GM18868 (cell line): Measurements from ENCODE around the gene HIBADH.

Source experiments
- ATAC-seq: cut with Tn5 transposase; IDR thresholded peaks from one replicate; pipeline ENCODE4 v1.9.1; 2021; ENCODE audit warnings: mild to moderate bottlenecking, moderate library complexity; ENCODE audit not compliant: unreplicated experiment

The HIBADH gene

GRCh38 chr7:27662490-27663205, at the start of gene HIBADH:
Gene HIBADH (minus strand): TSS chr7:27662883. CDS start chr7:27662788, 95 bp downstream.
- ATAC-seq: peak; percentile 99

GRCh38 chr7:27712217-27712616, 49.5 kb upstream of the HIBADH start:
- no peak for ATAC-seq

DNA sequence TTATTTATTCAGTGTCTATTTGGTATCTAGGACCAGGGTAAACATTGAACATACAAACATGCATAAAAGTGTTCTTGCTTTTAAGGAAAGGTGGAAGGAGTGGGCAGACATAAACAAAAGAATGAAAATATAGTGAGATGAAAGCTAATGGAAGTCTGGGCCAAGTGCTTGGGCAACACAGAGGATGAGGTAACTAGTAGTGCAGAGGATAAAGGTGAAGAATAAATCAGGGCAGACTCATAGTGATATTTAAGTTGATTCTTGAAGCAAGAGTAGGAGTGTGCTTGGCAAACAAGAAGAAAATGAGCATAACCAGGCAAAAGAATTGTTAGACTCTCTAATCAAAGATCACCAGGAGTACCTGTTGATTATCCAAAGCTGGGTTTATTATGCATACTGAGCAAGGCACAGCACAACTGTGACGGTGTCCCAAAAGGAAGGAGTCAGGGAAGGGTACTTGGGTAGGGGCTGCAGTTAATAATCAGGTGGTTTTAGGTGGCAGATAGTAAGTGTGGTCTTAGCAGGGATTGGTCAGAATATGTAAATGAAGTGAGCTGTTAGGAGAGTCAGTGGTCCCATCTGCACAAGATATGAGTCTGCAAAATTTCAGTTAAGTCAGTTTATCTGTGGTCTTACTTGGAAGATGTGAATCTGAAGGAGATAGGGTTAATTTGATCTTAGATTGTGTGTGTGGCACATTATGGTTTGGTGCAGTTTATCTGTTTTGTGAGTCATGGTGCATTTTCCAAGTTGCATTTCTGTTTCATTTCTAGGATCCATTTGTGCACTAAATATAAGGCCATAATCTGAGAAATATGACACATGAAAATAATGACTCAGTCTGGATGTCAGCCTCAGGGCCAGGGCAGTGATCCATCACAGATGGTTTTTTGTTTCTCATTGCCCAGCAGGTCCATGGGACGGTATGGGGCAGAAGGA, 46.7 kb upstream of the HIBADH start:
- ATAC-seq: no peak

DNA sequence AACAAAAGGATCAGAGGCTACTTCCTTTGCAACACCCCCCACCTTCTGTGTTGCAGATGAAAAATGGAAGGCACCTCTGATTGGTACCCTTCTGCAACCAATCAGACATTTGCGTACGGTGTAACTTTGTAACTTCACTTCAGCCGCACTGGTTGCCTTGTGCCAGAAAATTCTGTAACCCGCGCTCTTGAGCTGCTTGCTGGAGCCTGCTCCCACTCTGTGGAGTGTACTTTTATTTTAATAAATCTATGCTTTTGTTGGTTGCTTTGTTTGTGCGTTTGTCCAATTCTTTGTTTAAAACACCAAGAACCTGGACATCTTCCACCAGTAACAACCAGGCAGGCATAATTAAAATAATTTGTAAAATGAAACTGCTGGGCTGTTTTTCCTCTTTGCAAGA, 45.8 kb upstream of the HIBADH start:
- no peak for ATAC-seq

GRCh38 chr7:27705200-27705594, 42.5 kb upstream of the HIBADH start:
- no peak for ATAC-seq

DNA sequence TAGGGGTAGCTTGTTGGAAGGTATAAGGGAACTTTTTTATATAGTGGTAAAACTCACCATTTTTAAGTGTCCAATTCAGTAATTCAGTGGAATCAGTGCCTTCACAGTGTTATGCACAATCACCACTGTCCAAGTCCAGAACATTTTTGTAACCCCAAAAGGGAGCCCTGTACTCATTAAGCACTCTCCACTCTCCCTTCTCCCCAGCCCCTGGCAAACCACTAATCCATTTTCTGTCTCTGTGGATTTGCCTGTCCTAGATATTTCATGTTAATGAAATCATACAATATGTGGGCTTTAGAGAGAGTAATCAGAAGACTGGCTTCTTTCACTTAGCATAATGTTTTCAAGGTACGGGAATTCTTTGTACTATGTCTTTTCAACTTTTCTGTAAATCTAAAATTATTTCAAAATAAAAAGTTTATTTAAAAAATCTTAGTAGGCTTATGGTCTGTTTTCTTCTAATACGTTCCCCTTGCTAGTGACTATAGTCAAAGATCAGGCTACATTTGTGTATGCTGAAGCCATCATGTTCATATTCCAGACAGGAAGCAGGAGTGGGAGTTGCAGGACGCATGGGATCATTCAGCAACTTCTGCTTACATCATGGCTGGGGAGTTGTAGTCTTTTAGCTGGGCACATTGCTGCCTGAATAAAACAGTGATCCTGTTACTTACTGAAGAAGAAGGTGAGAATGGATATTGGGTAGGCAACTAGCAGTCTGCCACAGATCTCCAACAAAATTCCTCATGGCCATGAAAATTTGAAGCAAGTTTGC, 41.9 kb upstream of the HIBADH start:
- ATAC-seq: no peak

DNA sequence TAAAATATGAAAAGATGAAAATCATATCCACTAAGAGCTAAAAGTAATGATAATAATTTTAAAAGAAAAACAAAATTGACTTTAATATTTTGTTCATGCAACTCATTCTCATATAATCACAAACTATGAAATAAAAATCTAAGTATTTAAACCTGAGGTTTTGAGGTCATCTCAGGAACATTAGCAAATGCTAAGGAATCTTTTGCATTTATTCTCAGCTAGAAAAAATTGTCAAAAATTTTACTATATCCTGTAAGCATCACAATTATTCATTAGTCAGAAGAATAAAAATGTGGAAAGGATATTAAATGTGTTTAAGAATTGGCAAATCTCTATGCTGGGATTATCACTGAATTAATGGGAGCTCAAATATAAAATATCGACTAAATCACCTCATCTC, 40.5 kb upstream of the HIBADH start:
- no peak for ATAC-seq

DNA sequence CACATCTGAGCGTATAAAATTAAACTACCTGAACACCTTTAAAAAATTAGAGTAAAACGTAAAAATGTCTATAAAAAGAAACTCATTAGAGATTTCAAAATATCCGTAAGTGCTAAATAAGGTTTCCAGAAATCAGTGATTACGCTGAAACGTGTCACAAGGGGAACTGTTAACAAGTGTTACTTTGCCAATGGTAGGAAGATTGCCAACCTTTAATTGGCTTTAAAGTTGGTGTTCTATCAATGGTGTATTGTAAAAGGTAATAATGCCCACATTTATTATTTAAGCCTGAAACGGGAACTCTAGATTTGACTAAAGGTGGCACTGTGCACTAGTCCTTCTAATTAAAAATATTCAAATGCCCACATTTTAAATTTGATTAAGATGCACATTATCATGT, 37.8 kb upstream of the HIBADH start:
- no peak for ATAC-seq

GRCh38 chr7:27699751-27700150, 37.1 kb upstream of the HIBADH start:
- no peak for ATAC-seq

DNA sequence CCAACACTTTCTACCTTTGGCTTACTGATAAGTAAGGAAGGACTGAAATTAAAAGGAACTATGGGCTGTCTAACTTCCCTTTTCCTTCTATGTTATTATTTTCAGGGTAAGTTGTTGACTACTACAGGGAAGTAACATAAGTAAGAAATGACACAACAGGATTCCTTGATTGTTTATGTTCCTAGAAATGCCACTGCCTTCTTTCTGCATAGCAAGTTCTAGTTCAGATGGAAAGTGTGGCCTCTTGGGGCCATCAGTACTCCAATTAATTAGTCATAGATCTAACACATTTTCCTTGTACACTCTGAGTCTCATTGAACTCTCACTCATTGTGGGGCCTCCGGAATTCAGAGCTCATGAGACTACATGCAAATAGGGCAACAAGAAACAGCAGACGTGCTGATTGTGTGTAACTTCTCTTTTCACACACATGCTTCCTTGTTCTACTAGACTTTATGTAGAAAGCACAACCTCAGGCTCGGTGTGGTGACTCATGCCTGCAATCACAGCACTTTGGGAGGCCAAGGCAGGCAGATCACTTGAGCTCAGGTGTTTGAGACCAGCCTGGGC, 35.3 kb upstream of the HIBADH start:
- peak; percentile 89 for ATAC-seq

GRCh38 chr7:27695096-27695495, 32.4 kb upstream of the HIBADH start:
- ATAC-seq: no peak

DNA sequence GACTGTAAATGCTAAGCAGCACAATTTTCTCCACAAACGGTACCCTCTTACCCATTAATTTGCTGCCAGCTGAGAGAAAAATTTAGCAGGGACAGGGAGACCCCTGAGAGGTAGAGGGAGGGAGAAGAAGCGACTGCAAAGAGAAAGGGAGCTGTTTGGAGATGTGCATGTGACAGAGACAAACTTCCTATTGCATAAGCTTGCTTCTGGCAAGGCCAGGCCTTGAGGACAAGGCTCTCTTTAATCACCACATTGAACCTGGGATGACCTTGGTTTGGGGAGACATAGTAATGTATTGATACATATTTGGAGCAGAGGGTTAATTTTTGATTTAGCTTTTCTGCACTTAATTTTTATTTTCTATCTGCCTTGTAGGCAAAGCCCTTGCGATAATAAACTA, 31.1 kb upstream of the HIBADH start:
- no peak for ATAC-seq

GRCh38 chr7:27690649-27691048, 28.0 kb upstream of the HIBADH start:
- no peak for ATAC-seq

GRCh38 chr7:27689591-27690164, 27.0 kb upstream of the HIBADH start:
- peak; percentile 66 for ATAC-seq

DNA sequence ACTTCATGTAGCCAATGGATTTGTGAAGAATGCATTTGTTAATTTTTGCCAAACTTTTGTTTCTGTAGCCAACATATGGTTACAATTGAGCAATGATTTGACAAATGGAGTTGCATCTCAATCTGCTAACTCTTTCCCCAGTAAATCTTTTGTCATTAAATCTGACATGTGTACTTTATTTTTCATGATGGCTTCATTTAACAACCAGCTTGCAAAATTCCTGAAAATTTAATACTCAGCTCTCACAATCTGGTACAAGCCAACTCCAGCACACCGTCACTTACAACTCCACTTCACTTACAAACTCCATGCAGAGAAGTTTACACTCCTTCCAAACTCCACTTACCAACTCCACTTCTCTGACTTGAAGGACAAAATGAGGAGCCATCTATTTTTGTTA, 26.5 kb upstream of the HIBADH start:
- no peak for ATAC-seq

GRCh38 chr7:27688646-27689045, 26.0 kb upstream of the HIBADH start:
- ATAC-seq: no peak

DNA sequence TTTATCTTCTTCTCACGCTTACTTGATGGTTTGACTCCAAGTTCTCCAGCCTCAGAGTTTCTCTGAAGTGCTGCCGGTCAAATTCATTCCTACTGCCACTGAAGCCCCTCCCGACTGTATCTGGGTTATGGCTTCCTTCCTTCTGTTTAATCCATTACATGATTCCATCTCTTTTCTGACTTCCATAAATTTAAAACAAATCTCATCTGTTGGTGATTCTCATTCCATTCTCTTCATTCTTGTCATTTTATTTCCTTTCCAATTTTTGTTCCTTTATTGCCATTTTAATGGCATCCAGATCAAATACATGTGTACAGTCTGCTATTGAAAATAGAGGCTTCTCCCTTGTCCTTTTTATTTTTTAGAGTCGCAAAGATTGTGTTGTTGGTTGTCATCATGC, 25.4 kb upstream of the HIBADH start:
- ATAC-seq: no peak

- ATAC-seq: no peak
Measured at GRCh38 chr7:27686315-27686714, 23.6 kb upstream of the HIBADH start.

DNA sequence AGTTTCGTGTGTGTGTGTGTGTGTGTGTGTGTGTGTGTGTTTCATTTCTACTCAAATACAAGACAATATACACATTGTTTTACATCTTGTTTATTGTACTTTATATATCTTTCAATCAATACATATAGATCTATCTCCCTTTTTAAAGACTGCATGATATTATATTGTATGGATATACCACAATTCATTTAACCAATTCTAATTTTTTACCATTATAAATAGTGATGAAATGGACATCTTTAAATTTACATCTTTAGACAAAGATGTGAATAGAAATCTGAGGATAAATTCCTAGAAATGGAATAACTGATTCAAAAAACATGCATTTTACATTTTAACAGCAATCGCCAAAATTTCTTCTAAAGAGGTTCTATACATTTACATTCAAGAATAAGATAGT, 23.2 kb upstream of the HIBADH start:
- no peak for ATAC-seq

- no peak for ATAC-seq
Measured at GRCh38 chr7:27685209-27685608, 22.5 kb upstream of the HIBADH start.

GRCh38 chr7:27684491-27684890, 21.8 kb upstream of the HIBADH start:
- no peak for ATAC-seq
